HTERT RPE-1 (cell line): ENCODE results near the gene FGFR2.
"Not testable (repeated sequence)": the region's sequence is repeated elsewhere in the genome, so short reads cannot be mapped to it uniquely, and the experiment has no call there.

Source experiments
- in situ Hi-C: fragments of 300-500 bp; cut with MboI; formaldehyde crosslinking; loops from 4 replicates; pipeline ENCODE4 v1.14.3; 2020; ENCODE audit warnings: low sequenced_read_pairs

The FGFR2 gene

DNA sequence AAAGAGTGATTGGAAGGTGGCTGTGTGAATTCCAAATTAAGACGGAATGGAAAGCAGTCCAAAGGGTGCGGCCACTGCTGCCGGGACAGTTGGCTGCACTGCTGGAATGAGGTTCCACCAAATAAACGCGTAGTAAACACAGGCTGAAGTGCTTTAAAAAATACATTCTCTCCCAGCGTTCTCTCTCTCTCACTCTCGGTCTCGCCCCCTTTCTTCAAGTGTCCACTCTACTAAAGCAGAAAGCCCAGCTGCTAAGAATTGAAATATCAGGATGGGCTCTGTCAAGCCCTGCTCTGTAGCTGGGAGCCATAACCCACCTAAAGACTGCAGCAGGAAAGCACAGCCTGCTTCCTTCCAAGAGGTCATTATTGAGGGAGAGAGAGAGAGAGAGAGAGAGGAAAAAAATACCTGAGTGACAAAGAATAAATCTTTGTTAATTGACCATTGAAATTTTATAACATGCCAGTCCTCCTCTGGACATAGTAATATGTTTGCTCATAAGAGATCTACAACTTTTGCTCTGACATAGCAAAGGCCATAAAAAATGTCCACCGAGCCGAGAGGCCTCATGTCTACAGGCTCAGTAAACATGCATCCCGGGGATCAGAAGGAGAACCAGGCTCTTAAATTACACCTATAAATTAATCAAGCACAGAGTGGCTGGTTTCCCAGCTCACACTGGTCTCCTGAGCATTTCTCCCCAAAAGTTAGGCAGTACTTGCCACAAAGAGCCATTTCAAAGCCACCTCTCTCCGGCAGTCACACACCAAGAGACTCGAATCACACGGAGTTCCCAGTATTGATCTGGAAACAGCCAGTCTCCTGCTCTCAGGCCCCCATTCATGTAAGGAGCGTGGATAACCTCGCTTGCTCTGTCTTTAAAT, 72.8 kb downstream of the FGFR2 start:
- in situ Hi-C loops = no loop called here

DNA sequence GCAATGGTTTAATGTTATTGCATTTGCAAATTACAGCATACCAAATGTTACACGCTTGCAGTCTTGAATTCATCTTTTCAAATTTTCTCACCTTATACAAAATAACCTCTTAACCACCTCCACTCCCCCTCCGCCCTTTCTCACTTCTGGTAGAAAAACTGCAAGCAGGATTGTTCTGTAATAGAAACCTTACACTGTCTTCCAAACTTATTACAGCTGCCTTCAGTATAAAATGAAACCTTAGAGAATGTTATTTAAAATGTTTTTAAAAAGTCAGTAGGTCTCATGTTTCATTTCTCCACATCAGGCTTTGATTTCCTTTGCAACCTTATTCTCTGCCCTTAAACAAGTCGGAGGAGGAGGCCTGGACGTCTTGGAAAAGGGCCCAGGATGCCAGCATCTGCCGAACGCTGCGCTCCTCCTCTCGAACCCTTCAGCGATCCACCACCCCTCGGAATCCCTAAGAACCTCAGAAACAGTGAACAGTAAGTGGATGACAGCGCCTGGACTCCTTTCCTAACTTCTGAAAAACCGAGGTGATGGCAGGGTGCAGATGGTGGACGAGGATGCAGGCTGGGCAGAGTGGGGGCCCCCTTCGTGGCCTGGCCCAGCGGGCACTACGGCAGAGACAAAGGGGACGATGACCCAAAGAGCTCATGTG, 74.0 kb downstream of the FGFR2 start:
- in situ Hi-C loops = no loop called here

DNA sequence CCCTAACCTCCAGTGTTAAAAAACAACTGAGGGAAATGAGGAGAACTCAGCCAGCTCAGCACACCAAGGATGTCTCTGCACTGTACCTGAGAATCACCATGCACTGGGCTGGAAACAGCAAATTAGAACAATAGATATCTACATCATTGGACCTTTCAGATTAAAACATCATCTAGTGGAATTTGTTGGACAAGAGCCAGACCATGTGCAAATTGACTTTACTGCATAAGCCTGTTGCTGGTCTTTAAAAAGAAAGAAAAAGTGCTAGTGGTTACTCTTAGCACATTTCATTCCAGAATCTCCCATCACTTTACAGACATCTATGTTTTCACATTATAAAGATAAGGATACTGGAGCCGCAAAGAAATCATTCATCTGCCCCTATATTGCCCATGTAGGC, 75.4 kb downstream of the FGFR2 start:
- in situ Hi-C loops = no loop called here

DNA sequence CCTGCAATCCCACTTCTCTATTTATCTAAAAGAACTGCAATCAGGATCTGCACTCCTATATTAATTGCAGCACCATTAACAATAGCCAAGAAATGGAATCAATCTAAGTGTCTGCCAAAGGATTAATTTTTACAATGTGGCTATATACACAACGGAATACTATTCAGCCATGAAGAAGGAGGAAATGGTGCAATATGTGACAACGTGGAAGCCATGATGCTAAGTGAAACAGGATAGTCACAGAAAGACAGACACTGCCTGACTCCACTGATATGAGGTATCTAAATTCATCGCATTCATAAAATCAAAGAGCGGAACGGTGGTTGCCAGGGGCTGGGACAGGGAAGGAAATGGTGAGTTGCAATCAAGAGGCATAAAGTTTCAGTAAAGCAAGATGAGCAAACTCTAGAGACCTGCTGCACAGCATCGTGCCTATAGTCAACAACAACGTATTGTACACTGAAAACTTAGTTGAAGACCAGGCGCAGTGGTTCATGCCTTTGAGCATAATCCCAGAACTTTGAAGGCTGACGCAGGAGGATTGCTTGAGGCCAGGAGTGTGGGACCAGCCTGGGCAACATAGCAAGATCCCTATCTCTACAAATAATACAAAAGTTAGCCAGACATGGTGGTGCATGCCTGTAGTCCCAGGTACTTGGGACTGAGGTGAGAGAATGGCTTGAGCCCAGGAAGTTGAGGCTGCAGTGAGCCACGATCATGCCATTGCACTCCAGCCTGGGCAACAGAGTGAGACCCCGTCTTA, 76.3 kb downstream of the FGFR2 start:
- in situ Hi-C loops = no loop called here

DNA sequence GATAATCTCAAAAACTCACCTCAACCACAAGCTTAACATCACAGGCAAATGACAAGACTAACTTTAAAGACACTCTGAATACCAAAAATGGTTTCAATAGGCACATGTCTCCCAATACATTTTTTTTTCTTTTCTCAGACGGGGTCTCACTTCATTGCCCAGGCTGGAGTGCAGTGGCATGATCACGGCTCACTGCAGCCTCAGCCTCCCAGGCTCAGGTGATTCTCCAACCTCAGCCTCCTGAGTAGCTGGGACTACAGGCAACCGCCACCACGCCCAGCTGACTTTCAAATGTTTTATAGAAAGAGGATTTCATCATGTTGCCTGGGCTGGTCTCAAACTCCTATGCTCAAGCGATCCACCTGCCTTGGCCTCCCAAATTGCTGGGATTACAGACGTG, 77.7 kb downstream of the FGFR2 start:
- in situ Hi-C loops = not testable (repeated sequence)

DNA sequence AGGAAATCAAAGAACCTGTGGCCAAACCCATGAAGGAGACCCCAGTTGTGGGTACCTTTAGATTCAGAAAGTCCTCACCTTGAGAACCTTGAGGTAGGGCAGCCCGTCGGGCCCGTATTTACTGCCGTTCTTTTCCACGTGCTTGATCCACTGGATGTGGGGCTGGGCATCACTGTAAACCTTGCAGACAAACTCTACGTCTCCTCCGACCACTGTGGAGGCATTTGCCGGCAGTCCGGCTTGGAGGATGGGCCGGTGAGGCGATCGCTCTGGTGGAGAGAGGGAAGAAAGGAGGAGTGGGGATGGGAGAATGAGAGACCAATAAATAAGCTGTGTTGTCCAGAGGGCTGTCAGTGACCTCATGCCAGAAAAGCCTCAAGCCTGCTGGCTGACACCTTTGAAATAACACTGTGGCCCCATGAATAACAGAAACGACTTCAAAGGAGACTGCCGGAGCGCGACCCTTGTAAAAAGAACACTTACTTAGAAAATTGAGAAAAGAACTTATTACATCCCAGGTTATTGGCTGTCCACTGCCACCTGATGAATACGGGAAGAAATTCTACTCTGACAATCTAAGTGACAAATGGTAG, 78.2 kb downstream of the FGFR2 start:
- in situ Hi-C loops = no loop called here

DNA sequence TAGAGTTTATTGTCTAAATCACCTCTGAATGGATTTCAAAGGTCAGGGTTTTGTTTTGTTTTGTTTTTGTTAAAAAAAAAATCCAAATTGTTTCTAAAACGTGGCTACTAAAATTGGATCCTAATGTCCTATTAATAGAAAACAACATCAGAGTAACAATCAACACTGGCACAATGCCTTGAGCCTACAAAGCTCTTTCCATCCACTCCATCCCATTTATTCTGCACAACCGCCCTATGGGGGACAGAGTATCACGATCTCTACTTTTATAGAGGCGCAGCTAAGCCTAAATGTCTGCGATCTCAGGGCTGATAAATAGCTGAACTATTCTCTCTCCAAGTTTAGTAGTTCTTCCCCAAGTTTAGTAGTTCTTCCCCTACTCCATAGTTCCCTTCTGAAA, 78.8 kb downstream of the FGFR2 start:
- in situ Hi-C loops = no loop called here

DNA sequence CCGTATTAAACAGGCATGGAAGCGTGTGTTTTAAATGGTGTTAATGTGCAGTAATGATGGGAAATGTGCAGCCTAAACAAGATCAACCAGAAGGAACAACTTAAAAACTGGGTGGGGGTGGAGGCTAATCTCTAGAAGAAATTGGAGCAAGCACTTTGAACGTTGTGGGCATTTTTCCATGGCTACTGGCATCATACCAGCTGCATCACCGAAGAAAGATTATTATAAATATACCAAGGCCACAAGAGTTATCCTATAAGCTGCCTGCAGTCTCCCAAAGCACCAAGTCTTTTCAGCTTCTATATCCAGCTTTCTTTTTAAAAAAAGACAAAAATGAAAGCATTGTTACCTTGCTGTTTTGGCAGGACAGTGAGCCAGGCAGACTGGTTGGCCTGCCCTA, 79.9 kb downstream of the FGFR2 start:
- in situ Hi-C loops = no loop called here

DNA sequence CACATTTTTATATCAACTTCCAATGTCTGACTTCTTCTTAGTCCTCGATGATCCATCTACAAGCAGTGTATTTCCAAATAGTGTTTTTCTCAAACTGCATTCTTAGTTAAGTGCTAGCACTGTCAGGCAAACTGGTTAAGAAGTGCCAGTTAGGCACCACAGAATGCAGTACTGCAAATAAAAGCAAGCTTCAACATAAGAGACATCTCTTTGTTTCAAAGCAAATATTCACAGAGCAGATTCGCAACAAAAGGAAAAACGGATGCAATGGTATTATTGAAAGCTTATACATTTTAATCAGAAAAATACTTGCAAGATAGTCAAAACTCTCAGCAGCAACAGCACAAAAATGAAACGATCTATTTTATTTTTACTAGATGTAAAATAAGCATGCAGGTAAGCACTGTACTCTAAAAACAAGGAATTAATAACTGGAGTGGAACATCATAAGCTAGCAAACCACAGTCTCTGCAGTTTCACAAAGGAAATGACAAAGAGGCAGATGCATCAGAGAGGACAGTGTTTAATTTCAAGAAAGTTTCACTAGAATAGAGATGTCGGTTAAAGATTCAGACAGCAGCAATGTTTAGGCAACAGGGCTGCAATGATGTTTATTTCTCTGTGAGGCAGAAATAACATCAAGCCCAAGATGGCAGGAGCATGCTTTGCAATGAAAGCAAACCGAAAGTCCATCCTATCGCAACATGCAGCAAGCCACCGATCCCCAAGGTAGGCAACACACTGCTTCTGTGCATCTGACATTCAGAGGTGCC, 82.0 kb downstream of the FGFR2 start:
- in situ Hi-C loops = no loop called here

DNA sequence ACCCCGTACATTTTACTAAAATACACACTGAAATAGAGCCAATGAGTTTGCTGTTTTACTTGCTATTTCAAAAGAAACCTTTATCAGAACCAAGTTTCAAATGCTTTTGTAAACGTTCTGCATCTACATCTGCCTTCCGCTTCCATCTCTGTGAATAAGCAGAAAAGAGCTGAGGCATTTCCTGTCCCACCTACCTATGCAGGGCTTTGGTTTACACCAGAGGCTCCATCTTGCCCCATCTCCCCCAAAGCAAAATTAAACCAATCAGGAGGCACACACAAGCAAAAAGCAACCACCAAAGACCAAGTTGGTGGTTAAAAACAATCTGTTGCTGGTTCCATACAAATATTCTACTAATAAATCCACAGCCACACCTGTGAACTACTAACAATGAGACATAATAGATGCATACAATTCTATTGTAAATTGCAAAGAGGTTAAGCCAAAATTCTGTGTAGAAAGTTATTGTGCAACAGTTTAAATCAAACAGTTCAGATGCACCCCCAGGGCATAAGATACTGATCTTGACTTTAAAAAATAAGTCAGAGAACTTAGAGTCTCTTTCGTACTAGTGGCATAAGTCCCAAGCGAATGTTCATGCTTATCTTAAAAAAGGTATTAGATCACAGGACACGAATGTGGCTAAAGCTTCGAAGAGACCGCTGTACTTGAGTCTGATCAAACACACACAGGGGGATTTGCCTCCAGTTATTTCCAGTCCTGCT, 83.9 kb downstream of the FGFR2 start:
- in situ Hi-C loops = no loop called here

DNA sequence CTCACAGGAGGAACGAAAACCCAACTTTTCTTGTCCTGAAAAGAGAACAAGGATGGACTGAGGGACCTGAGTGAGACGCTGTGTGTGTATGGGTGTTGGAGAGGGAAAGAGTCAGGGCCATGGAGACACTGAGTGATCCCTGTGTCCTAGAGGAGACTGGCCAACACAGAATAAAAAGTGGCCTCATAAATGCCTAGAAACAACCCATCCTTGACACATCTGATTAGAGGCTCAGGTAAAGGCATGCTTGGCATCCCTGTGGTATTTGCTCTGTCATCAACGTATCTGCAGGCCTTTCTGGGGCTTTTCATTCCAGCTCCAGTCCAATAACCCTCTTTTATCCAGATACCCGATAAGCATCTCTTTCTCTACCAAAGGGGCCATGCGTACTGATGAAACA, 86.3 kb downstream of the FGFR2 start:
- in situ Hi-C loops = no loop called here

DNA sequence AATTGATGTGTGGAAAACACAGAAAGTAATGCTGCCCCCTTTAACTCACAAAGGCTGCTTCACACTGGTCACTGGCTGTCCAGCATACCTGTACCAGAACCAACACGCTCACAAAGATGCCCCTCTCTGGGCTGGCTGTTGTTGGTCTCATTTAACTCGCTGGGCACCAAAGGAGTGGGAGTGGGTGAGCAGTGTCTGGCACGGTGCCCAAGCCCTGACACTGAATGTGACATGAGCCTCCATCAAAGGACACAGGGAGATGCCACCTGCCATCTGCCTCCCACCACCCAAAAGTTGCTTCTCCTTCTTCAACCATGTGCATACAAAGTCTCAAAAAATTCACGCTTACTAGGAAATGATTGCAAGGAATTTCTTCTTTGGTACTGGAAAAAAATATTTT, 86.8 kb downstream of the FGFR2 start:
- in situ Hi-C loops = no loop called here

DNA sequence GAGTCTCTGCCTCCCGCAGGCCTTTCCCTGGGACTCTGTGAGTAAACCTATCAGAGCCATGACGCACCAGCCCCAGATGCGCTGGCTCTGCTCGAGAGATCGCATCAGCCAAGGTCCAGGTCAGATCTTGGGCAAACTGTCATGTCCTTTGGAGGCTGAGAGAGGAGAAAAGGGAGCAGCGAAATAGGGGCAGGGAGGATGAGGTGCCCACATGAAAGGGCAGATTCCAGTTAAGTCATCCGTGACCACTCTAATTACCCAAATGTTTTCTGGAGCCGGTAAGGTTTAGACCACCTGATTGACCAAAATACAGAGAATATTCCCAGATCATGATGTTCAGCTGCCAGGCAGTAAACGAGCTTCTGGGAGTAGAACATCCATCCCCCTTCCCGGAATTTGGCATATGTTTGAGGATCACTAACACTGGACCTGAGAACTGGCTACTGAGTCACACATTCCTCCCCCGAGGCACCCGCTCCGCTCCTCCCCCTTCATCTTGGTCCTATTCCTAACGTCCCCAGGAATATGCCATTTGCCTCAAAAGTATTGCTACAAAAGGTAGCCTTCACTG, 88.0 kb downstream of the FGFR2 start:
- in situ Hi-C loops = no loop called here

DNA sequence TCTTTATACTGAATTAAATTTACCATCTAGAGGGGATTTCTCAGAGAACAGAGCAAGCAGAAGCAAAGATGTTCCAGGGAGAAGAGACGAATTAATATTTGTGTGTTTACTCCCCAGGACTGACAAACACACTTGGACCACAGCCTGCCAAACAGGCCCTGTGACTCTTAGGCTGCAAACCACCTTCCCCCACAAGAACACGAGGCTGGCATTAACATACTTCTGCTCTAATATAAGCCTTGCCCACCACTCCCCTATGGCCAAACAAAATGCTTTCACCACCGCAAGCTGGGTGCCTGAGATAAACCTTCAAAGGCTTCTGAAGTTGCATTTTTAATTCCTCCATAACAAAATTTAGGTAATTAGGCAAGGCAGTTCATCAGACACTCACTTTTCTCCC, 88.4 kb downstream of the FGFR2 start:
- in situ Hi-C loops = no loop called here

DNA sequence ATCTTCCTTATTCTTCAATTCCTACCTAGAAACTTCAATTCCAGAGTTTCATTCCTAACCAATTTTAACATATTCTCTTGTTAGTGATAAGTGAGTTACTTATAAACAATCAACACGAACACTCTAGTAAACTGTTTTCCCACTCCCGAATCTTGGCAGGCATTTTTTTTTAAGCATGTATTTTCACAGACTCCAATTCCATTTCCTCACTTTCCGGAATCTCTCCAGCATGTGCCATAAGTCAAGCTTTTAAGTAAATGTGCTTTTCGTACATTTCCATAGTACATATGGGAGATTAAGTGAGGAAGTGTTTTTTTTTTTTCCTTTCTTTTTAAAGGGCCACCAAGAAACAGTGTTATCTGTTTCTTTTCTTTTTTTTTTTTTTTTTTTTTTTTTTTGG, 89.1 kb downstream of the FGFR2 start:
- in situ Hi-C loops = no loop called here

DNA sequence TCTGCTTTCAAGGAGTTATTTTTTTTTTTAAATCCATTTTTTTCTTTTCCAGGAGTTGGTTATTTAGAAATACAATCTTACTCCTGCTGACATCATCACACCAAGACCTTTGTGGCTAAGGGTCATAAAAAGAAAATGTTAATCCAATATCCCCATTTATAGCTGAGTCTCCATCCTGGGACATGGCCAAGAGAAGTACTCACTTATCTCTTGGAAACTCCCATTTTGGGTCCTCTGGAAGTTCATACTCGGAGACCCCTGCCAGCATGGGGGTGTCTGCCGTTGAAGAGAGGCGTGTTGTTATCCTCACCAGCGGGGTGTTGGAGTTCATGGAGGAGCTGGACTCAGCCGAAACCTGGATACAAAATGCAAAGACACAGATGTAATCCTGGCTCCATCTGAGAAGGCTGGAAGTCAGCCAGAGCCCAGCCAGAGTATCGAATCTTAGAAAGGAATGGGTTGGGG, 94.6 kb downstream of the FGFR2 start:
- in situ Hi-C loops = no loop called here

DNA sequence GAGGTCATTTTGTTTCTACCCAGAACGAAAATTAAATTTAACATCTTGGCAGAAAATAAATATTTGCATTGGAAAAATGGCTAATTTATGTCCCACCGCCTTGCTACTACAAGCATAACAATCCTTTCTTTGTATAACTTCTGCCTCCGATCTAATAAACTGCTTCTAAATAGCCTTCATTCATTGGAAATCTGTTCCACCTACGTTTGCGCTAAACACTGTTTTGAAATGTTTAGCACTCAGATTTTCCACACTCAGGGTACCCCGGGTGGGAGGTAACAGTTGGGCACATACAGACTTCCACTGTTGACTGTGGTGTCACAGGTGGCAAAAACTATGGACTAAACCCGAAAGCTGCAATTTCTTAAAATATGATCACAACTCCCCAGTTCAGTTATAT, 96.4 kb downstream of the FGFR2 start:
- in situ Hi-C loops = no loop called here

DNA sequence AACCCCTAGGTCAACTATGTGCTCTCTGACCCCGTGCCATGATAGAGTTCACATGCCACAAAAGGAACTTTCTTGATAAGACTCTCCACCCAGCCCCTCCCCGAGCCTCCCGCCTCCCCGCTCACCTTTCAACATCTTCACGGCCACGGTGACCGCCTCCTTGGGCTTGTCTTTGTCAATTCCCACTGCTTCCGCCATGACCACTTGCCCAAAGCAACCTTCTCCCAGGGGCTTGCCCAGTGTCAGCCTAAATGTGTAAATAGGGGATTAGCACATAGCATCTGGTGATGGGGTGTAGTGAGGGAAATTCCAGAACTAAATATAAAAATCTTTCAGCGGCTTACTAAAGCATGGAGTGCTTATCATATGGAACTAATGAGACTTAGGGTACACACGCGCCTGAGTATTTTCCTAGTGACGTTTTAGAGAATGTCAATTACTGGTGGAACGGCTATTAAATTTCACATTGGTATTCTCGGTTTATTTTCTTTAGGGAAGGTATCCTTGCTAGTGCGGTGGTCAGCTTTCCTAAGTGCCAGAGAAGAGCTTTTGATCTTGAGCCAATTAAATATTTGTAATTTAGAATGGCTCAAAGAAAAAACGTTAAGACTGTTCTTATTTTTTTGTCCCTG, 97.4 kb downstream of the FGFR2 start:
- in situ Hi-C loops = no loop called here
